Adrenal gland (tissue), 5 donors: Measurements from ENCODE around the gene CHPT1.

ENCODE experiments used
- POLR2A ChIP-seq, 2 donors: fragments of 450-650 bp; IDR thresholded peaks; one replicate each; pipeline ENCODE4 v1.6.1; 2017; ENCODE audit warnings: antibody characterized with exemption in 2 of 2, mild to moderate bottlenecking in 2 of 2, moderate library complexity in 1 of 2
- TF ChIP-seq, protein P1 (sequence below), 6 experiments: fragments of 450-650 bp in 4 of 6; fragments of 200-600 bp in 2 of 6; sonication (generic) in 1 of 6; IDR thresholded peaks; 1 replicate in 5 of 6; 2 replicates in 1 of 6; pipeline versions ENCODE4 v1.5.1 to v1.8.0; 2016 to 2021; ENCODE audit warnings: antibody characterized with exemption in 6 of 6, mild to moderate bottlenecking in 2 of 6, moderate library complexity in 1 of 6
- donor health status: DM: no; HTN: no; CAD: no.

DNA sequence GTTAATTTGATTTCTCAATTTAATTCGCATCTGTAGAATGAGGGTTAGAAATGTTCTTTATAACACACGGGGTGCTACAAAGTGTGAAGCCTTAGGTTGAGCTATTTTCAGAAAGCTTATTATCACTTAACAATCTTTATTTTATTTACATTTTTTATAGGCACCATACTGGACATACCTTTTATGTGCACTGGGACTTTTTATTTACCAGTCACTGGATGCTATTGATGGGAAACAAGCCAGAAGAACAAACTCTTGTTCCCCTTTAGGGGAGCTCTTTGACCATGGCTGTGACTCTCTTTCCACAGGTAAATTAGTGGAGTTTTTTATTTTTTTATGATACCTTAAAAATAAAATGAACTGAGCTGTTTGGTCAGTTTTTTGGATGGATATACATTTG lies 16.5 kb downstream of the CHPT1 start:
- TF ChIP-seq, protein P1, sequence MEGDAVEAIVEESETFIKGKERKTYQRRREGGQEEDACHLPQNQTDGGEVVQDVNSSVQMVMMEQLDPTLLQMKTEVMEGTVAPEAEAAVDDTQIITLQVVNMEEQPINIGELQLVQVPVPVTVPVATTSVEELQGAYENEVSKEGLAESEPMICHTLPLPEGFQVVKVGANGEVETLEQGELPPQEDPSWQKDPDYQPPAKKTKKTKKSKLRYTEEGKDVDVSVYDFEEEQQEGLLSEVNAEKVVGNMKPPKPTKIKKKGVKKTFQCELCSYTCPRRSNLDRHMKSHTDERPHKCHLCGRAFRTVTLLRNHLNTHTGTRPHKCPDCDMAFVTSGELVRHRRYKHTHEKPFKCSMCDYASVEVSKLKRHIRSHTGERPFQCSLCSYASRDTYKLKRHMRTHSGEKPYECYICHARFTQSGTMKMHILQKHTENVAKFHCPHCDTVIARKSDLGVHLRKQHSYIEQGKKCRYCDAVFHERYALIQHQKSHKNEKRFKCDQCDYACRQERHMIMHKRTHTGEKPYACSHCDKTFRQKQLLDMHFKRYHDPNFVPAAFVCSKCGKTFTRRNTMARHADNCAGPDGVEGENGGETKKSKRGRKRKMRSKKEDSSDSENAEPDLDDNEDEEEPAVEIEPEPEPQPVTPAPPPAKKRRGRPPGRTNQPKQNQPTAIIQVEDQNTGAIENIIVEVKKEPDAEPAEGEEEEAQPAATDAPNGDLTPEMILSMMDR (IDR thresholded peaks at IDR 0.05), result no peak
- no peak for TF ChIP-seq POLR2A (IDR thresholded peaks at IDR 0.05)
